Liver (tissue), 3 donors: ENCODE measurements around the gene SEPTIN2.

Source experiments
- GABPA ChIP-seq, 2 donors: IDR thresholded peaks in 1 of 2; conservative IDR thresholded peaks in 1 of 2; 2 replicates each; pipeline ENCODE4 v1.6.1; 2016; ENCODE audit warnings: antibody characterized with exemption in 2 of 2, mild to moderate bottlenecking in 1 of 2, moderate library complexity in 1 of 2
- SP1 ChIP-seq: IDR thresholded peaks from 2 replicates; pipeline ENCODE4 v1.6.1; 2018; ENCODE audit warnings: antibody characterized with exemption, mild to moderate bottlenecking
- YY1 ChIP-seq: IDR thresholded peaks from 2 replicates; pipeline ENCODE4 v1.6.1; 2016; ENCODE audit warnings: antibody characterized with exemption, mild to moderate bottlenecking
- TF ChIP-seq, protein P1 (sequence below): fragments of 150-350 bp; IDR thresholded peaks from 2 replicates; pipeline ENCODE4 v1.5.1; 2017; ENCODE audit warnings: improper control_type of control experiment, low read depth, low read length; ENCODE audit not compliant: missing input control
- TF ChIP-seq, protein P2 (sequence below): IDR thresholded peaks from 2 replicates; pipeline ENCODE4 v1.6.1; 2016; ENCODE audit warnings: antibody characterized with exemption
- TF ChIP-seq, protein P3 (sequence below): IDR thresholded peaks from 2 replicates; pipeline ENCODE4 v1.6.1; 2016; ENCODE audit warnings: antibody characterized with exemption
- TF ChIP-seq, protein P4 (sequence below): IDR thresholded peaks from 2 replicates; pipeline ENCODE4 v1.6.1; 2016; ENCODE audit warnings: antibody characterized with exemption, mild to moderate bottlenecking
- donor health status: healthy.
- donor health status: healthy.

DNA sequence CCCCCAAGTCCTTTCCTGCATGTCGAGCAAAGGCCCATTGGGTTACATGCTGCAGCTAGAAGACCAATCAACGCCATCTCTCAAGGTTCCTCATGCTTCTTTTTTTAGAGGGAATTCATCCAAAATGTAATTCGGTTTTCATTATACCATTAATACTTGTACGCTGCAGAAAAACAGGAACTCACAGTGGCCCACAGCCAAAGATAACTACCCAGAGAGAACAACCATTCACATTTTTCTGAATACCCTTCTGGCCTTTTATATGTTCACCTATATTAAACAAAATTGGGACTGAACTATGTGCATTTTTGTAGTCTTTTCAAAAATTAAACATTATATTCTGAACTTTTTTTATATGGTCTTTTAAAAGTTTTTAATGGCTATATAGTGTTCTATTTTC is 66.1 kb downstream of the SEPTIN2 start:
- TF ChIP-seq, protein P1, sequence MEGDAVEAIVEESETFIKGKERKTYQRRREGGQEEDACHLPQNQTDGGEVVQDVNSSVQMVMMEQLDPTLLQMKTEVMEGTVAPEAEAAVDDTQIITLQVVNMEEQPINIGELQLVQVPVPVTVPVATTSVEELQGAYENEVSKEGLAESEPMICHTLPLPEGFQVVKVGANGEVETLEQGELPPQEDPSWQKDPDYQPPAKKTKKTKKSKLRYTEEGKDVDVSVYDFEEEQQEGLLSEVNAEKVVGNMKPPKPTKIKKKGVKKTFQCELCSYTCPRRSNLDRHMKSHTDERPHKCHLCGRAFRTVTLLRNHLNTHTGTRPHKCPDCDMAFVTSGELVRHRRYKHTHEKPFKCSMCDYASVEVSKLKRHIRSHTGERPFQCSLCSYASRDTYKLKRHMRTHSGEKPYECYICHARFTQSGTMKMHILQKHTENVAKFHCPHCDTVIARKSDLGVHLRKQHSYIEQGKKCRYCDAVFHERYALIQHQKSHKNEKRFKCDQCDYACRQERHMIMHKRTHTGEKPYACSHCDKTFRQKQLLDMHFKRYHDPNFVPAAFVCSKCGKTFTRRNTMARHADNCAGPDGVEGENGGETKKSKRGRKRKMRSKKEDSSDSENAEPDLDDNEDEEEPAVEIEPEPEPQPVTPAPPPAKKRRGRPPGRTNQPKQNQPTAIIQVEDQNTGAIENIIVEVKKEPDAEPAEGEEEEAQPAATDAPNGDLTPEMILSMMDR = no peak
- TF ChIP-seq SP1 (no peak), GABPA (IDR thresholded peaks at IDR 0.05 in 1 of 2, conservative IDR thresholded peaks at IDR 0.05 in 1 of 2) (no peak), YY1 (no peak)
- TF ChIP-seq, protein P2, sequence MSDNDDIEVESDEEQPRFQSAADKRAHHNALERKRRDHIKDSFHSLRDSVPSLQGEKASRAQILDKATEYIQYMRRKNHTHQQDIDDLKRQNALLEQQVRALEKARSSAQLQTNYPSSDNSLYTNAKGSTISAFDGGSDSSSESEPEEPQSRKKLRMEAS = no peak
- TF ChIP-seq, protein P3, sequence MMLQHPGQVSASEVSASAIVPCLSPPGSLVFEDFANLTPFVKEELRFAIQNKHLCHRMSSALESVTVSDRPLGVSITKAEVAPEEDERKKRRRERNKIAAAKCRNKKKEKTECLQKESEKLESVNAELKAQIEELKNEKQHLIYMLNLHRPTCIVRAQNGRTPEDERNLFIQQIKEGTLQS = no peak
- TF ChIP-seq, protein P4, sequence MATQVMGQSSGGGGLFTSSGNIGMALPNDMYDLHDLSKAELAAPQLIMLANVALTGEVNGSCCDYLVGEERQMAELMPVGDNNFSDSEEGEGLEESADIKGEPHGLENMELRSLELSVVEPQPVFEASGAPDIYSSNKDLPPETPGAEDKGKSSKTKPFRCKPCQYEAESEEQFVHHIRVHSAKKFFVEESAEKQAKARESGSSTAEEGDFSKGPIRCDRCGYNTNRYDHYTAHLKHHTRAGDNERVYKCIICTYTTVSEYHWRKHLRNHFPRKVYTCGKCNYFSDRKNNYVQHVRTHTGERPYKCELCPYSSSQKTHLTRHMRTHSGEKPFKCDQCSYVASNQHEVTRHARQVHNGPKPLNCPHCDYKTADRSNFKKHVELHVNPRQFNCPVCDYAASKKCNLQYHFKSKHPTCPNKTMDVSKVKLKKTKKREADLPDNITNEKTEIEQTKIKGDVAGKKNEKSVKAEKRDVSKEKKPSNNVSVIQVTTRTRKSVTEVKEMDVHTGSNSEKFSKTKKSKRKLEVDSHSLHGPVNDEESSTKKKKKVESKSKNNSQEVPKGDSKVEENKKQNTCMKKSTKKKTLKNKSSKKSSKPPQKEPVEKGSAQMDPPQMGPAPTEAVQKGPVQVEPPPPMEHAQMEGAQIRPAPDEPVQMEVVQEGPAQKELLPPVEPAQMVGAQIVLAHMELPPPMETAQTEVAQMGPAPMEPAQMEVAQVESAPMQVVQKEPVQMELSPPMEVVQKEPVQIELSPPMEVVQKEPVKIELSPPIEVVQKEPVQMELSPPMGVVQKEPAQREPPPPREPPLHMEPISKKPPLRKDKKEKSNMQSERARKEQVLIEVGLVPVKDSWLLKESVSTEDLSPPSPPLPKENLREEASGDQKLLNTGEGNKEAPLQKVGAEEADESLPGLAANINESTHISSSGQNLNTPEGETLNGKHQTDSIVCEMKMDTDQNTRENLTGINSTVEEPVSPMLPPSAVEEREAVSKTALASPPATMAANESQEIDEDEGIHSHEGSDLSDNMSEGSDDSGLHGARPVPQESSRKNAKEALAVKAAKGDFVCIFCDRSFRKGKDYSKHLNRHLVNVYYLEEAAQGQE = no peak
